Natural killer cell (primary cell): ENCODE data around the gene LRCH1. TPM values are rescaled to one million over a fixed set of nuclear protein-coding genes. Genes with fewer than 3 reads are reported as not detected.
A peak's percentile ranks its signal among the peaks of the same experiment; 100 is the strongest.

ENCODE experiments used
- ATAC-seq, 3 donors: fragments of 150-1000 bp in 2 of 3; fragments of 200-7000 bp in 1 of 3; cut with Tn5 transposase; 1 replicate in 1 of 3; 2 replicates in 2 of 3; pipeline ENCODE4 v1.10.0; 2021; ENCODE audit warnings: mild to moderate bottlenecking in 2 of 3, moderate library complexity in 2 of 3
- DNase-seq, 2 donors: peaks; one replicate each; pipeline versions ENCODE4 v3.0.0 to v3.0.0-alpha.2; 2013 to 2021; ENCODE audit warnings: mixed read lengths in 1 of 2
- H3K27ac ChIP-seq: one replicate; pipeline ENCODE4 v1.5.1; 2013; ENCODE audit warnings: mild to moderate bottlenecking, low read length
- H3K27me3 ChIP-seq: one replicate; pipeline ENCODE4 v1.6.1; 2013; ENCODE audit warnings: low read length; ENCODE audit not compliant: control insufficient read depth, insufficient read depth
- H3K36me3 ChIP-seq: one replicate; pipeline ENCODE4 v1.6.1; 2013; ENCODE audit warnings: low read length; ENCODE audit not compliant: control insufficient read depth, insufficient read depth
- H3K4me1 ChIP-seq: one replicate; pipeline ENCODE4 v1.6.1; 2013; ENCODE audit warnings: low read length; ENCODE audit not compliant: control insufficient read depth, insufficient read depth
- H3K4me3 ChIP-seq: one replicate; pipeline ENCODE4 v1.5.1; 2013; ENCODE audit warnings: low read length
- H3K9me3 ChIP-seq: one replicate; pipeline ENCODE4 v1.6.1; 2013; ENCODE audit warnings: low read length; ENCODE audit not compliant: control insufficient read depth, insufficient read depth
- H3K27ac Mint-ChIP-seq, 2 donors: one replicate each; pipeline ENCODE4 v1.8.0; 2022; ENCODE audit warnings: mild to moderate bottlenecking in 2 of 2, mixed read lengths in 2 of 2, moderate library complexity in 1 of 2
- H3K27me3 Mint-ChIP-seq, 2 donors: one replicate each; pipeline ENCODE4 v1.8.0; 2022; ENCODE audit warnings: low read depth in 2 of 2, mixed read lengths in 2 of 2
- H3K36me3 Mint-ChIP-seq: one replicate; pipeline ENCODE4 v1.8.0; 2022; ENCODE audit warnings: mixed read lengths
- H3K4me1 Mint-ChIP-seq, 2 donors: one replicate each; pipeline ENCODE4 v1.8.0; 2022; ENCODE audit warnings: mixed read lengths in 2 of 2
- H3K4me3 Mint-ChIP-seq: one replicate; pipeline ENCODE4 v1.8.0; 2022; ENCODE audit warnings: mild to moderate bottlenecking, moderate library complexity, mixed read lengths
- H3K9me3 Mint-ChIP-seq, 2 donors: one replicate each; pipeline ENCODE4 v1.8.0; 2022; ENCODE audit warnings: mixed read lengths in 2 of 2
- CTCF ChIP-seq: fragments of 200-600 bp; IDR thresholded peaks from one replicate; pipeline ENCODE4 v1.8.0; 2022; ENCODE audit warnings: antibody characterized with exemption
- WGBS: methylation state at CpG from one replicate; pipeline ENCODE4 v1.1.7; 2013; ENCODE audit warnings: missing lambda C conversion rate; ENCODE audit not compliant: insufficient coverage; 5-methylcytosine and 5-hydroxymethylcytosine counted together
- intact Hi-C: fragments of 100-400 bp; cut with micrococcal nuclease; formaldehyde crosslinking; loops from one replicate; pipeline ENCODE4 v1.14.2; 2022
- total RNA-seq, 4 donors: library from RNA; stranded (reverse); fragments of 120-200 nt in 1 of 4; gene quantifications; one replicate each; pipeline versions ENCODE4 v1.2.3 to v1.2.4, GENCODE V29; 2013 to 2022

The LRCH1 gene
- total RNA-seq, 3 donors from 2014 or later (not counting 1 experiment from before 2014, with no cell fraction given) = 23.7 to 32.2 (median 29.6) TPM

- Histone ChIP-seq H3K36me3 (no peaks in the 10 kb centered on the region), H3K4me1 (peaks cover 11% of the 10 kb centered on the region), H3K9me3 (no peaks in the 10 kb centered on the region), H3K4me3 (no peak overlapping the region), H3K27me3 (no peaks in the 10 kb centered on the region), H3K27ac (no peak overlapping the region)
- 90% methylated on average over 5 of the region's 5 CpGs for WGBS
- peak overlapping the region in 1 of 2 donors; percentile 66 for H3K27ac Mint-ChIP-seq
- no peaks in the 10 kb centered on the region for H3K9me3 Mint-ChIP-seq
- peaks cover 58 to 75% of the 10 kb centered on the region in 2 donors for H3K4me1 Mint-ChIP-seq
- ATAC-seq (no peak), DNase-seq (no peak)
- intact Hi-C loops = no loop called here
- no peak for TF ChIP-seq CTCF
- H3K4me3 Mint-ChIP-seq = no peak overlapping the region
- no peaks in the 10 kb centered on the region for H3K36me3 Mint-ChIP-seq
- no peaks in the 10 kb centered on the region for H3K27me3 Mint-ChIP-seq
Measured at GRCh38 chr13:46643165-46643777, 90.3 kb downstream of the LRCH1 start.

- no peaks in the 10 kb centered on the region for H3K36me3 ChIP-seq
- Mint-ChIP-seq H3K4me1 (peaks cover 51 to 75% of the 10 kb centered on the region in 2 donors), H3K9me3 (no peaks in the 10 kb centered on the region), H3K4me3 (no peak overlapping the region), H3K27me3 (no peaks in the 10 kb centered on the region), H3K27ac (peak overlapping the region; percentile 12 to 29), H3K36me3 (no peaks in the 10 kb centered on the region)
- DNase-seq (no peak), ATAC-seq (no peak)
- peaks cover 11% of the 10 kb centered on the region for H3K4me1 ChIP-seq
- no peaks in the 10 kb centered on the region for H3K9me3 ChIP-seq
- intact Hi-C loops = no loop called here
- no peak for TF ChIP-seq CTCF
- H3K27me3 ChIP-seq = no peaks in the 10 kb centered on the region
- no peak overlapping the region for H3K4me3 ChIP-seq
- H3K27ac ChIP-seq = no peak overlapping the region
Measured at GRCh38 chr13:46644816-46645215, 91.8 kb downstream of the LRCH1 start.

GRCh38 chr13:46647512-46648065 lies 94.6 kb downstream of the LRCH1 start:
- intact Hi-C loops = no loop called here
- Histone ChIP-seq H3K27ac (no peak overlapping the region), H3K36me3 (no peaks in the 10 kb centered on the region), H3K9me3 (no peaks in the 10 kb centered on the region), H3K4me3 (no peak overlapping the region), H3K27me3 (no peaks in the 10 kb centered on the region), H3K4me1 (peaks cover 6% of the 10 kb centered on the region)
- H3K27ac Mint-ChIP-seq = peak overlapping the region in 1 of 2 donors; percentile 51
- no peaks in the 10 kb centered on the region for H3K36me3 Mint-ChIP-seq
- H3K9me3 Mint-ChIP-seq = no peaks in the 10 kb centered on the region
- ATAC-seq = no peak
- DNase-seq = no peak
- no peaks in the 10 kb centered on the region for H3K27me3 Mint-ChIP-seq
- peaks cover 29 to 51% of the 10 kb centered on the region in 2 donors for H3K4me1 Mint-ChIP-seq
- no peak for TF ChIP-seq CTCF
- WGBS = 80% methylated on average over 1 of the region's 7 CpGs
- no peak overlapping the region for H3K4me3 Mint-ChIP-seq
